Measurements from ENCODE around the gene KIRREL1.

DNA sequence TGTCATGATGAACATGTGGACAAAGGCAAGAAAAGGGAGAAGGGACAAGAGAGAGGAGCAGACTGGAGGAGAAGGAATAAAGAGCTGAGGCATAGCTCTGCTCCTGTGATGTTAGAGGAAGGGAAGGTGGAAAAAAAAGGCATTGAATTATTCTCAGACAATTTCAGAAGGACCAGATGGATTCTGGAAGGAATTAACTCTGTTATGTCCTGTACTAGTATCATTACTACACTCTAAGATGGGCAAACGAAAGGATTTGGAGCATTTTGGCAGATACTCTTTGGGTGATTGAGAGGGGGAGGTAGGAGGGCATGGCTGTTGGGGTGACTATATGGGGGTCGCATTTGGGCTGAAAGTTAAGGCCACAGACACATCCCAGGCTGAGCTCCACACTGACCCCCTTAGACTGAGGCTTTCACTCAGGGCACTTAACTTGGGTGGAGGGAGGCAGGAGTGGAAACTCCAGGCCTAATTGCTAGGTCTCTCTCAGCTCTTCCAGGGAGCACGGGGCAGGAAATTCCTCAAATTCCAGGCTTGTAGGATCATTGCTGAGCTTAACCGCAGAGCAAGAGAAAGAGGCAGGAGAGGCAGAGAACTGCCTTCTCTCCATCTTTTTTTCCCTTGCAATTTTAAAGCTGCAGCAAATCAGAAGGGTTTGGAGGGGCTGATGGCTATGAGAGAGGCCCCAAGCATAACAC lies 25.9 kb downstream of the KIRREL1 start:
- no peak for TF ChIP-seq TAF1 (CRISPR knock-in tag; IDR thresholded peaks at IDR 0.05)
- no peak for TF ChIP-seq ZNF431 (CRISPR knock-in tag; IDR thresholded peaks at IDR 0.05; ENCODE audit: borderline replicate concordance, low read depth)
- TF ChIP-seq CREM (IDR thresholded peaks at IDR 0.05): no peak
- no peak for TF ChIP-seq CREM (CRISPR knock-in tag; IDR thresholded peaks at IDR 0.05)
- no peak for TF ChIP-seq CBX5 (CRISPR knock-in tag; IDR thresholded peaks at IDR 0.05; ENCODE audit: borderline replicate concordance)
- TF ChIP-seq ZBTB21 (CRISPR knock-in tag; IDR thresholded peaks at IDR 0.05): no peak
- no peak for TF ChIP-seq BCLAF1 (IDR thresholded peaks at IDR 0.05)

All from HepG2 (cell line).